NB4 (cell line): ENCODE measurements around the gene SLC16A13.

Experiments used
- DNase-seq: peaks from one replicate; pipeline ENCODE4 v3.0.0; 2010; ENCODE audit warnings: low read depth
- H3K4me3 ChIP-seq: one replicate; pipeline ENCODE4 v1.5.1; 2011; ENCODE audit warnings: mild to moderate bottlenecking, low read depth, low read length, moderate library complexity
- CTCF ChIP-seq: IDR thresholded peaks from one replicate; pipeline ENCODE4 v1.5.1; 2012; ENCODE audit warnings: low read depth, low read length
- MYC ChIP-seq: IDR thresholded peaks from 2 replicates; pipeline ENCODE4 v1.6.1; 2011; ENCODE audit warnings: low read depth, low read length
- POLR2A ChIP-seq: IDR thresholded peaks from 2 replicates; pipeline ENCODE4 v1.6.1; 2011; ENCODE audit warnings: mild to moderate bottlenecking; ENCODE audit not compliant: insufficient read length; ENCODE audit errors: extremely low read depth
- TF ChIP-seq, protein P1 (sequence below): IDR thresholded peaks from 2 replicates; pipeline ENCODE4 v1.6.1; 2011; ENCODE audit warnings: low read depth, low read length

Gene SLC16A13

GRCh38 chr17:6995500-6996255 lies 40.1 kb upstream of the SLC16A13 start, which contains the start of gene ALOX12:
Gene ALOX12 (plus strand): TSS chr17:6996049. CDS start chr17:6996118, 69 bp downstream.
- no peak within 1 kb of the TSS for H3K4me3 ChIP-seq
- DNase-seq: no peak
- TF ChIP-seq POLR2A (no peak), CTCF (no peak), MYC (no peak)
- TF ChIP-seq, protein P1, sequence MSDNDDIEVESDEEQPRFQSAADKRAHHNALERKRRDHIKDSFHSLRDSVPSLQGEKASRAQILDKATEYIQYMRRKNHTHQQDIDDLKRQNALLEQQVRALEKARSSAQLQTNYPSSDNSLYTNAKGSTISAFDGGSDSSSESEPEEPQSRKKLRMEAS: no peak

GRCh38 chr17:6996256-6997011 lies 39.4 kb upstream of the SLC16A13 start:
- TF ChIP-seq POLR2A (no peak), CTCF (no peak), MYC (no peak)
- TF ChIP-seq, protein P1: no peak
- H3K4me3 ChIP-seq: no peak overlapping the region
- DNase-seq: no peak

- no peak overlapping the region for H3K4me3 ChIP-seq
- no peak for DNase-seq
- TF ChIP-seq MYC: no peak
- no peak for TF ChIP-seq POLR2A
- no peak for TF ChIP-seq CTCF
- TF ChIP-seq, protein P1: no peak
Measured at GRCh38 chr17:6997171-6997570, 38.6 kb upstream of the SLC16A13 start.

DNA sequence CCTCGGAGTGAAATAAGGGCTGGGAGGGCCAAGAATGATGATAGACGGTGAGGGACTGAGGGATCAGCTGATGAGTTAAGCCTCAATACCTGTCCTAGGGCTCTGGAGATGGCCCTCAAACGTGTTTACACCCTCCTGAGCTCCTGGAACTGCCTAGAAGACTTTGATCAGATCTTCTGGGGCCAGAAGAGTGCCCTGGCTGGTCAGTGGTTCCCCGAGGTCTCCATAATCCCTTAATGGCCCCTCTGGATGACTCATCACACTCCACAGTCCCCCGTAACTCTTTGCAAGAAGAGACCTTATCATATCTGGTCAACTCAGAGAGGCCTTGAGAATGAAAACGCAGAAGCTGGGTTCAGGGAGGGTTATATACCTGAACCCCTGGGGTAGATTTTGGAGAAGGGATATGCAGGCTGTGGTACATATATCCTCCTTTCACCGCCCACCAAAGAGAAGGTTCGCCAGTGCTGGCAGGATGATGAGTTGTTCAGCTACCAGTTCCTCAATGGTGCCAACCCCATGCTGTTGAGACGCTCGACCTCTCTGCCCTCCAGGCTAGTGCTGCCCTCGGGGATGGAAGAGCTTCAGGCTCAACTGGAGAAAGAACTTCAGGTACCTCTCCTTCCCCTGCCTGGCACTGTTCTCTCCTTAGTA lies 36.8 kb upstream of the SLC16A13 start:
- no peak for DNase-seq

More for the DNA sequence above, 36.8 kb upstream of the SLC16A13 start:
- H3K4me3 ChIP-seq: no peak overlapping the region
- no peak for TF ChIP-seq MYC
- TF ChIP-seq, protein P1: no peak
- TF ChIP-seq POLR2A: no peak
- no peak for TF ChIP-seq CTCF
